T follicular helper cell (primary cell): ENCODE measurements around the gene EIF6.
"Not testable (repeated sequence)": the region's sequence is repeated elsewhere in the genome, so short reads cannot be mapped to it uniquely, and the experiment has no call there.

Source experiments
- DNase-seq: peaks from one replicate; pipeline ENCODE4 v3.0.0-alpha.2; 2020; ENCODE audit warnings: low read depth

The EIF6 gene

GRCh38 chr20:35279533-35280174, 4.9 kb downstream of the EIF6 start:
- no peak for DNase-seq

GRCh38 chr20:35279040-35279439, 5.5 kb downstream of the EIF6 start:
- no peak for DNase-seq

GRCh38 chr20:35277531-35278395, 6.8 kb downstream of the EIF6 start, which contains the start of gene MMP24OS:
Gene MMP24OS, minus strand, starts transcription at chr20:35278122. Its CDS starts 193 bp downstream, at chr20:35277929.
- DNase-seq, result peak; percentile 83

- DNase-seq, result no peak
Measured at GRCh38 chr20:35277127-35277526, 7.4 kb downstream of the EIF6 start.

- DNase-seq, result no peak
Measured at GRCh38 chr20:35276408-35276807, 8.2 kb downstream of the EIF6 start.

- DNase-seq, result no peak
Measured at GRCh38 chr20:35275741-35276251, 8.8 kb downstream of the EIF6 start.

GRCh38 chr20:35274172-35275092, 10.1 kb downstream of the EIF6 start:
- DNase-seq, result no peak

- no peak for DNase-seq
Measured at GRCh38 chr20:35273449-35274171, 11.0 kb downstream of the EIF6 start.

GRCh38 chr20:35271904-35272303, 12.7 kb downstream of the EIF6 start:
- DNase-seq, result no peak

GRCh38 chr20:35271073-35271882, 13.3 kb downstream of the EIF6 start:
- no peak for DNase-seq

GRCh38 chr20:35270021-35270902, 14.3 kb downstream of the EIF6 start:
- no peak for DNase-seq

GRCh38 chr20:35269055-35269781, 15.4 kb downstream of the EIF6 start:
- DNase-seq, result no peak

GRCh38 chr20:35267092-35267491, 17.5 kb downstream of the EIF6 start:
- no peak for DNase-seq

- DNase-seq, result no peak
Measured at GRCh38 chr20:35264755-35265154, 19.8 kb downstream of the EIF6 start.

GRCh38 chr20:35263532-35264341, 20.8 kb downstream of the EIF6 start:
- no peak for DNase-seq

- DNase-seq, result not testable (repeated sequence)
Measured at GRCh38 chr20:35262731-35263531, 21.6 kb downstream of the EIF6 start.

GRCh38 chr20:35262321-35262720, 22.3 kb downstream of the EIF6 start:
- not testable (repeated sequence) for DNase-seq
